Measurements from ENCODE around the gene SYT9. TPM values are rescaled to one million over a fixed set of nuclear protein-coding genes. Genes with fewer than 3 reads are reported as not detected.

SYT9 gene
- total and polyA plus RNA-seq, 4 donors = 0.01 to 0.12 TPM; not detected in 2

DNA sequence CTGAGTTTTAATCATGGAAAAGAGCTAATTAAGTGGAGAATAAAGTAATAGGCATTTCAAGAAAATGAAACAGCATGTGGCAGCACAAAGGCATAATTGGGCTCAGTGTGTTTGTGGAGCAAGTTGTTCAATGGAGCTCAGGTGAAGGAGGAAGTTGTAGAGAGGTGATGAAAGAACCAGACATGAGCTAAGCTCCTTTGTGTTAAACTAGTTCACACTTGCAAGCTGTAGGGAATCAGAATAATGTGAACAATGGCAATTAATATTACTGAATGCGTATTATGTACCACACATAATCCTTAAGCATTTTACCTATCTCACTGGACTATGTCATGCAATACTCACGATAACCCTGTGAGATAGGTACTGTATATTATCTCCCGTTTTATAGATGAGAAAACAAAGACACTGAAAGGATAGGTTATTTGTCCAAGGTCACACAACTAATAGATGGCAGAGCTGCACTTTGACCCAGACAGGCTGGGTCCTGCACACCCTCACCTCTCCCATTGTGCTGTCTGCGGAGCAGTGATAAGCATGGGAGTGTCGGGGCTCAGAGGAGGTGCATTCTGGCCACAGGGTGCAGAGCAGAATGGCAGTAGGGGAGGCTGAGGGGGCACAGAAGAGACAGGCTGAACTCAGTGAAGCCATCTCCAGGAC lies 242.5 kb downstream of the SYT9 start:
- H3K4me1 ChIP-seq (ENCODE audit: control insufficient read depth in 5 of 5, insufficient read depth in 5 of 5, low read length in 5 of 5) = peaks cover 0 to 2% (median 0%) of the 10 kb centered on the region in 5 donors
- no peak overlapping the region for H3K4me3 ChIP-seq
- 88 to 92% methylated on average over 5 of the region's 5 CpGs for WGBS, 2 donors
- no peak overlapping the region for H3K9ac ChIP-seq (ENCODE audit: insufficient read depth in 1 of 2, low read length in 2 of 2)
- no peaks in the 10 kb centered on the region for H3K9me3 ChIP-seq (ENCODE audit: control insufficient read depth in 4 of 4, insufficient read depth in 3 of 4, low read length in 3 of 4)
- ATAC-seq (ENCODE audit: insufficient read depth, low FRiP score) (no peak), DNase-seq (peak in 2 of 3 donors; percentile 19 to 33)
- TF ChIP-seq, protein P1, sequence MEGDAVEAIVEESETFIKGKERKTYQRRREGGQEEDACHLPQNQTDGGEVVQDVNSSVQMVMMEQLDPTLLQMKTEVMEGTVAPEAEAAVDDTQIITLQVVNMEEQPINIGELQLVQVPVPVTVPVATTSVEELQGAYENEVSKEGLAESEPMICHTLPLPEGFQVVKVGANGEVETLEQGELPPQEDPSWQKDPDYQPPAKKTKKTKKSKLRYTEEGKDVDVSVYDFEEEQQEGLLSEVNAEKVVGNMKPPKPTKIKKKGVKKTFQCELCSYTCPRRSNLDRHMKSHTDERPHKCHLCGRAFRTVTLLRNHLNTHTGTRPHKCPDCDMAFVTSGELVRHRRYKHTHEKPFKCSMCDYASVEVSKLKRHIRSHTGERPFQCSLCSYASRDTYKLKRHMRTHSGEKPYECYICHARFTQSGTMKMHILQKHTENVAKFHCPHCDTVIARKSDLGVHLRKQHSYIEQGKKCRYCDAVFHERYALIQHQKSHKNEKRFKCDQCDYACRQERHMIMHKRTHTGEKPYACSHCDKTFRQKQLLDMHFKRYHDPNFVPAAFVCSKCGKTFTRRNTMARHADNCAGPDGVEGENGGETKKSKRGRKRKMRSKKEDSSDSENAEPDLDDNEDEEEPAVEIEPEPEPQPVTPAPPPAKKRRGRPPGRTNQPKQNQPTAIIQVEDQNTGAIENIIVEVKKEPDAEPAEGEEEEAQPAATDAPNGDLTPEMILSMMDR (IDR thresholded peaks at IDR 0.05; ENCODE audit: control extremely low read depth, extremely low read depth) = no peak
- peaks cover 0 to 46% (median 15%) of the 10 kb centered on the region in 4 donors for H3K36me3 ChIP-seq (ENCODE audit: control insufficient read depth in 4 of 4, insufficient read depth in 4 of 4, low read length in 4 of 4)
- H3K27me3 ChIP-seq (ENCODE audit: control insufficient read depth in 3 of 3, insufficient read depth in 3 of 3, low read length in 2 of 3) = peaks cover 0 to 2% (median 2%) of the 10 kb centered on the region in 3 donors
- H3K27ac ChIP-seq (ENCODE audit: low read depth in 1 of 2, low read length in 1 of 2) = no peak overlapping the region

DNA sequence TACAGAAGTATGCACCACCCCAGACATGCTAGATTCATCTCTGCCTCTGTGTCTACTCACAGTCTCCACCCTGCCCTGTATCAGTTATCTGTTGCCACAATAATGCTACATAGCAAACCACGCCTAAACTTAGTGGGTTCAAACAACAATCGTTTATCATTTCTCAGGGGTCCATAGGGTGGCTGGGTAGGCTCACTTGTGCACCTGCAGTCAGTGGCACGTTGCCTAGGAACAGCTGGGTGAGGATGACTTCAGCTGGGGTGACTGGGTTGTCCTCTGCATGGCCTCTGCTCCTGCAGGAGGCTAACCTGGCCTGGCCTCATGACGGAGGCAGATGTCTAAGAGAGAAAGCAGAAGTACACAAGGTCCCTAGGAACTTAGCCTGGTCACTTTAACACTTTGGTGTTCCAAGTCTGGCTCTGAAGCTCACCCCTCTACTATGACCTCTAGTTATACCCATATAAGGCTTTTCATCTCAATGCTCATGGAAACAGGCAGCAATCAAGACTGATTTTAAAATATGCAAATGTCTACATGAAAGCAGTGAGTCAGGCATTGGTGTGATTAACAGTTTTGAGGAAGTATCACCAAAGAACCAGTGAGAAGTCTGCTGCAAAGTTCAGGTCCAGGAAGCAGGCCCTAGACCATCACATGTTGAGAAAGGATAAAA lies 244.3 kb downstream of the SYT9 start:
- TF ChIP-seq, protein P1 (IDR thresholded peaks at IDR 0.05; ENCODE audit: control extremely low read depth, extremely low read depth) = no peak
- Histone ChIP-seq H3K9me3 (ENCODE audit: control insufficient read depth in 4 of 4, insufficient read depth in 3 of 4, low read length in 3 of 4) (no peaks in the 10 kb centered on the region), H3K4me1 (ENCODE audit: control insufficient read depth in 5 of 5, insufficient read depth in 5 of 5, low read length in 5 of 5) (no peaks in the 10 kb centered on the region), H3K36me3 (ENCODE audit: control insufficient read depth in 4 of 4, insufficient read depth in 4 of 4, low read length in 4 of 4) (peaks cover 0 to 36% (median 15%) of the 10 kb centered on the region in 4 donors), H3K27ac (ENCODE audit: low read depth in 1 of 2, low read length in 1 of 2) (no peak overlapping the region), H3K9ac (ENCODE audit: insufficient read depth in 1 of 2, low read length in 2 of 2) (no peak overlapping the region), H3K4me3 (no peak overlapping the region), H3K27me3 (ENCODE audit: control insufficient read depth in 3 of 3, insufficient read depth in 3 of 3, low read length in 2 of 3) (peaks cover 0 to 2% (median 0%) of the 10 kb centered on the region in 3 donors)
- ATAC-seq (ENCODE audit: insufficient read depth, low FRiP score) (no peak), DNase-seq (no peak)
- WGBS, 2 donors = 69 to 74% methylated on average over 4 of the region's 4 CpGs

DNA sequence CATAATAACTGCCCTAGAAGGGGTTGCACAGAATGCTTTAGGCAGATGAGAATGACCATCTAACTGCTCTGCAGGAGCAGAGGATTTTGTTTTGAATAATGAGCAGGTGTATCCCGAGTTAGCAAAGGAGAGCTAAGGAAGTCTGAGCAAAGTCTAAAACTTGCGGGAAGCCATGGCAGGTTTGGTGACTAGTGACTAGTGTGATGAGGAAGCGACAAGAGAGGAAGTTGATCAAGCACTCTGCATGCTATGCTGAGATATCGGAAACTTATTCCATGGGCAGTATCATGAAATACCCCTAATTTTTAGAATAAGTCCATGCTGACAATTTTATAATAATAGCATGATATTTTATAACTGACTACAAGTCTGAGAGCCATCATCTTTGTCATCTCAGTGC lies 246.5 kb downstream of the SYT9 start:
- H3K27ac ChIP-seq (ENCODE audit: low read depth in 1 of 2, low read length in 1 of 2) = no peak overlapping the region
- TF ChIP-seq, protein P1 (IDR thresholded peaks at IDR 0.05; ENCODE audit: control extremely low read depth, extremely low read depth) = no peak
- peak; percentile 12 for ATAC-seq (ENCODE audit: insufficient read depth, low FRiP score)

More for the DNA sequence above, 246.5 kb downstream of the SYT9 start:
- Histone ChIP-seq H3K9me3 (ENCODE audit: control insufficient read depth in 4 of 4, insufficient read depth in 3 of 4, low read length in 3 of 4) (peaks cover 0 to 2% (median 0%) of the 10 kb centered on the region in 4 donors), H3K36me3 (ENCODE audit: control insufficient read depth in 4 of 4, insufficient read depth in 4 of 4, low read length in 4 of 4) (peaks cover 0 to 33% (median 11%) of the 10 kb centered on the region in 4 donors), H3K4me3 (no peak overlapping the region), H3K9ac (ENCODE audit: insufficient read depth in 1 of 2, low read length in 2 of 2) (no peak overlapping the region), H3K4me1 (ENCODE audit: control insufficient read depth in 5 of 5, insufficient read depth in 5 of 5, low read length in 5 of 5) (no peaks in the 10 kb centered on the region), H3K27me3 (ENCODE audit: control insufficient read depth in 3 of 3, insufficient read depth in 3 of 3, low read length in 2 of 3) (peaks cover 0 to 2% (median 0%) of the 10 kb centered on the region in 3 donors)
- 40 to 63% methylated on average over 4 of the region's 4 CpGs for WGBS, 2 donors
- no peak for DNase-seq

All from lung (tissue), 12 donors.